NCI-H1930 (cell line): ENCODE measurements around the gene PSMA7.
"Not testable (repeated sequence)": the region's sequence is repeated elsewhere in the genome, so short reads cannot be mapped to it uniquely, and the experiment has no call there.

ENCODE experiments used
- DNase-seq, 2 experiments: peaks; one replicate each; lab custom pipeline; 2025; lab: John Stamatoyannopoulos, UW

The PSMA7 gene

DNA sequence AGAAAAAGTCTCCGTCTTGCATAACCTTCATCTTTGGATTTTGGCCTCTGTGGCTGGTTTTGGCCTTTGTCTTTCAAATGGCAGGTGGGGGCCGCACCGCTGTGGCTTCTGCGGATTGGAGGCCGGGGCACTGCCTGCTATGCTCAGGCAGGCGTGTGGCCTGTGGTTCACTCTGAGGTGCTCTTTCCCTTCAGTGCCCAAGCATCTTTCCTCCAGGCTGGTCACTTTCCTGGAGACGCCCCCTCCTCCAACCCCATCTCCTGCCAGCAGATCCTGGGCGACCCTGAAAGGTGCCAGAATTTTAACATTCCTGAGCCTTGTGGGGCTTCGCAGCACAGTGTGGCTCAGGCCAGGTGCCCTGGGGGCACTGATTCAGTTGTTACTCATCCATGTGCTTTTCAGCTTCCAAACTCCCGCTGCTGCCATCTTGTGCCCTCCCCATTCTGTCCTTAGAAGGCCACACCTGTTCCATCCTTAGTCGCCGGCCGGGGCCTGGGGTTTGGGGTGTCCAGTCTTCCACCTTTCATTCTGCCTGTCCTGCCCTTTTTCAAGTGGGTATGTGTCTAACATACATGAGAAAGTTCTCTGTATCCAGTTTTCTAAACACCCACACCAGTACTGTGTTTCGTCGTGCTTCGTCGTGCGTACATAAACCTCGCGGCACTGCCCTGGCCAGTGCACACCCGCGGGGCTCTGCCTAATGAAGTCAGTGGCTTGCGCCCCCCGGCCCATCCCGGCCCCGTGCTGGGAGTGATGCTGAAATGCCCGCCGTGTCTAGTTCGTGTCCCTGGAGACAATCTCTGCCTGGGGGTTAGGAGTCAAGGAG lies 12.4 kb upstream of the PSMA7 start:
- no peak for DNase-seq

GRCh38 chr20:62151835-62152364 lies 8.7 kb upstream of the PSMA7 start:
- DNase-seq, result no peak

DNA sequence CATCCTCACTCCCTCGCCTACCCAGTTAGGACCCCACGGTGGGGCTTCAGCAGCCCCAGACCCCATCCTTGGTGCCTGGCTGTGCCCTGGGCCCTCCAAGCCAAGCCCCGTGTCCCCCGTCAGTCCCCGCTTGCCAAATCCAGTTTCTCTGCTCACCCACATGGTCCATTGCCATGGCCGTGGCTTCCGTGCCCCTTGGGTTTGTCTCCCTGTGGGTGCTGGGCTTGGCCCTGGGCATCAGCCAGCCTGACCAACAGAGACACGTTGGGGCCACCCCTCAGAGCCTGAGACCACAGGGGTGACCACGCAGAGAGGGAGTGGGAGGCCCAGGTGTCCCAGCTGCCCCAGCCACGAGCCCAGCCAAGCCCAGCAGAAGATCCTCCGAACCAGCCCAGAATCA lies 8.0 kb upstream of the PSMA7 start:
- no peak for DNase-seq

DNA sequence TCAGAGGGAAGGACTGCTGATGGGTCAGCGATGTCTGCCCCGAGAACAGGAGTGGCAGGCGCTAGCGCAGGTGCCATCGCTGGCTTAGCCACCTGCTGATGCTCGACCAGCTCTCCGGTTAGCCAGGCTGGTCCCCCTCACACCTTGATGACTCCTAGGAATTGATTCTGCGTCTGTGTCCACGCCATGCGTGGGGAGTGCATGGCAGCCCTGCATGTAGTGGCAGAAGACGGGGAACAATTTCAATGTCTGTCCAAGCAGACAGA lies 7.0 kb upstream of the PSMA7 start:
- DNase-seq, result no peak

DNA sequence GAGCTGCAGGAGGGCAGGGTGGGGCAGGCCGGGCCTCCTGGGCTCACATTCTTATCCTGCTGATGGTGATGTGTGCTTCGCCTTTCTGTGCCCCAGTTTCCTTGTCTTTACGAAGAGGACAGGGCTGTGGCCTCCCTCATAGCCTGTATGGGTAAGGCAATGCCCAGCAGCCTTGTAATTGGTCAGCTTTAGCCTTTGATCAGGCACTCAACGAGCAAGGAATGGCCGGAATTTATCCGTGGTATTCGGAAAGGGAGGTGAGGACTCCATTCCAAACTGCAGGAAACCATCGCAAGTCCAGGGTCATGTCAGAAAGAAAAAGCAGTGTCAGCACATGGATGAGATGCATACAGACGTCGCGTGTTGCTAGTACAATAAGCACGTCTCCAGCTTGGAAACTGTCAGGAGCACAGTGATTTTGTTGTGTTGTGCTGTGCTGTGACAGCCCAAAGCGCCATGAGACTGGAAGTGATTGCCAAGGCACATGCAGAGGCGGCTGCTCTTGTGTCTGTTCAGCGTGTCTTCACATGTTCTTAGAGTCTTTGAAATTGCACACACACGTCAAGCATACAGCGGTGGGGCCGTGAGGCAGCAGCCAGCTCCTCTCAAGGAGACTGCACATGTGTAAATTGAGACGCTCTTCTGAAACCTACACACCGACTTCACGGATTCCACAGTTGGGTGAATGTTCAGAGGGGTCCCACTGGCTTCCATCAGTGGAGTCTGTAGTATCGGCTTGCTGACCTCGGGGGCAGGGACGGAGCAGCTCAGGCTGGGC lies 6.5 kb upstream of the PSMA7 start:
- no peak for DNase-seq

GRCh38 chr20:62148908-62149314 lies 5.7 kb upstream of the PSMA7 start:
- DNase-seq, result no peak

GRCh38 chr20:62148383-62148782 lies 5.2 kb upstream of the PSMA7 start:
- not testable (repeated sequence) for DNase-seq

DNA sequence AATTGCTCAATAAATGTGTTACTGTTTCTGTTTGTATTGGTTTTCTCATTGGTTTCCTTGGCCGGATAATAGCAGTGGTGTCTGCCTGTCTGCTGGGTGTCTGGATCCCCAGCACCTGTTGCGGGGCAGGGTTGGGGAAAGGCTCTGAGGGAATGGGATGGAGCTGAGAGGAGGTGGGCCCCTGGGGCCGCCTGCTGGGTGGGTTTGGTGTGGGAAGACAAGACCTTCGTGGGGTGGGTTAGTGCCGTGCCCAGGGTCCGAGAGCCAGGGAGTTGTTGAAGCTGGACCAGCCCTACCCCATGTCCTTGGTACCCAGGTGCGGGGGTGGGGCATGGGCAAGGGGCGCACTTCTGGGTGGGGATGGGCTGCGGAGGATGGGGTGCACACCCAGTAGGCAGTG lies 4.3 kb upstream of the PSMA7 start:
- no peak for DNase-seq

DNA sequence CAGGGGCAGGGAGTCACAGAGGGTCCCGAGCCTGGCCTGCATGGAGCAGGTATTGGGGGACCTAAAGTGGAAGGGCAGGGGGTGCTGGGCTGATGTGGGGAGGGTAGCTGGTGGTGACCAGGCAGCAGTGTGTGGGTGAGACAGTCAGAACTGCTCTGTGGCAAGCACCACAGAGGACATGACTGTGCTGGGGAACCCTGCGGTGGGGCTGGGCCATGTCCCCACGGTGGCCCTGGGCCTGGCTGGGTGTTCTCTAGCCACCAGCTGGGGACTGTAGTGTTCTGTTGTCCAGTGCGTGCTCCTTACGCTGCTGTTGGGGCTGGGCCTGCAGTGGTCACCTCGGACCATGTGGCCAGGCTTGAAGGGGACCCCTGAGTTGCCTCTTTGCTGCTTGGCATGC lies 3.9 kb upstream of the PSMA7 start:
- DNase-seq, result no peak

DNA sequence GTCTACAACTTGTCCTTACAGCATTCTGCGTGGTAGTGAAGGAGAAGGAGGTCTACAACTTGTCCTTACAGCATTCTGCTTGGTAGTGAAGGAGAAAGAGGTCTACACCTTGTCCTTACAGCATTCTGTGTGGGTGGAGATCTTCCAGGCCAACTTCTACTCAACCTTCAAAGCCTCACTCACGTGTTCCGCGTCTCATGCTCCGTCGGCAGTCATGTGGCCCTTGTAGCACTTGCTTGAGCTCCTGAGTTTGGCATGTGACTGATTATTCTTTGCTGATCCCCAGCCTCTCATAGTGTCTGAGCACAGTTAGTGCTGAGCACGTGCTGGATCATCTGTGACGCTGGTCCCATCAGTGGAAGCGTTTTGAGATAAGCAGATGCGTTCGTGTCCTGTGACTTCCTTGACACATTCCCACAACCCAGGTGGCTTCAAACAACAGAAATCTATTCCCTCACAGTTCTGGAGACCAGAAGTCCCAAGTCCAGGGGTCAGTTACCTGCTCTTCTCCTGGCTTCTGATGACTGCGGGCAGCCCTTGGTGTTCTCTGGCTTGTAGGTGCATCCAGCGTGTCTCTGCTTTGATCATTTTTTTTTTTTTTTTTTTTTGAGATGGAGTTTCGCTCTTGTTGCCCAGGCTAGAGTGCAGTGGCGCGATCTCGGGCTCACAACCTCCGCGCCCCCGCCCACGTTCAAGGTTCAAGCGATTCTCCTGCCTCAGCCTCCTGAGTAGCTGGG lies 3.0 kb upstream of the PSMA7 start:
- no peak for DNase-seq

DNA sequence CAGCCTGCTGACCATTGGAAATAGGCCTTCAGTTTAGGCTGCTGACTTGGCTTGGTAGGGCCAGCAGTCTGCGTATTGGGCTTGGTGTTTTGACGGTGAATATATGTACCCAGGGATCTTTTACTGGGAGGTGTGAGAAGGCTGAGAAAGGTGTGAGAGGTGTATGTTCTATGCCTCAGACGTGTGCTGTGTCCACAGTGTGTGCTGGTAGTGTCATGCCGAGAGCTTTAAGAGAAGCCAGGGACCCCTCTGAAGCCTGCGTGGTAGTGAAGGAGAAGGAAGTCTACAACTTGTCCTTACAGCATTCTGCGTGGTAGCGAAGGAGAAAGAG lies 2.5 kb upstream of the PSMA7 start:
- no peak for DNase-seq

DNA sequence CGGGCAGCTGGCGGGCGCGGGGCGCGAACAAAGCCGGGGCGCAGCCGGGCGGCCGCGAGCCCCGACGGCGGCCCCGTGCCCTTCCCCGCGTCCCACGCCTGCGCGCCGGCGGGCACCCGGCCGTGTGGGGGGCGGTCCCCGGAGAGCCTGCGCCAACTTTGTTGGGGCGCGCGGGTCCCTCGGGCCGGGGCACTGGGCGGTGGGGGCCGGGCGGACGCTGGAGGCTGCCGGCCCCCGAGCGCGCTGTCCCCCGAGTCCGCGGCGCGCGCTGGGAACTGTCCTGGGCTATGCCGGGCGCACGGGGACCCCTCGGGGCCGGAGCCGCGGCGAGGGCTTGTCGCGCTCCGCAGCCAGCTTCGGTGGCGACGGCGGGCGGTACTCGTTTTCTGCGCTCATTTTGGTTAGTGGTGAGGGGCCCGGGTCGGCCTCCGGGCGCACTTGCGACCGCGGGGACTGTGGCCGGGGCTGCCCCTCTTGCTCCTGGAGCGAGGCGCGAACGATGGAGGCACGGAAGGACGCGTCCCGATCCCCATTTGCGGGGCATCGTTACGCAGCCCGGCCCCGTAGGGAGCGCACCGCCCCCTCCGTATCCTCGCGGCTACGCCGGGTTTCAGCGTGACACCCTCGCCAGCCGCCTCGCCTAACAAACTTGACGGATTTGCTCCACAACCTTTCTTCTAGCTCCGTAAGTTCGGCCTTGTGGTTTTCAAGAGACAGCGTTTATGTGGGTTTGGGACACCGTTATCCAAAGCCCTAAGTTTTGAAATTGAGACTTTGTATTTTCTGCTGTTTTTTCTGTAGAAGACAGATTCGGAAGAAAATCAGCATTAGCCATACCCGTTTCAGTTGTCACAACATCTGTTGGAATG lies 997 bp upstream of the PSMA7 start:
- DNase-seq, result peak in 1 of 2 experiments; percentile 14

- no peak for DNase-seq
Observed at GRCh38 chr20:62142252-62143080, 728 bp downstream of the PSMA7 start.

- DNase-seq, result no peak
Observed at GRCh38 chr20:62141397-62142251, 1.6 kb downstream of the PSMA7 start.

DNA sequence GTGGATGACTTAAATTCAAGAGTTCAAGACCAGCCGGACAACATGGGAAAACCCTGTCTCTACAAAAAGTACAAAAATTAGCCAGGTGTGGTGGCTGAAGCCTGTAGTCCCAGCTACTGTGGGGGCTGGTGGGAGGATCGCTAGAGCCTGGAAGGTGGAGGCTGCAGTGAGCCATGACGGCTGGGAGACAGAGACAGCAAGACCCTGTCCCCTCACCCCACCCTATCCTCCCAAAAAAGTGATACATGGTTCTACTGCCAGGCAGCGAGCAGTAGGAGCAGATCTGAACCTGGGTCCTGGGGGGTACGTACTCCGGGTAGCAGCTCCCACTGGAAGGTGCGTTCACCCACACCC lies 2.2 kb downstream of the PSMA7 start:
- no peak for DNase-seq

GRCh38 chr20:62139636-62140035 lies 3.6 kb downstream of the PSMA7 start:
- DNase-seq, result no peak

DNA sequence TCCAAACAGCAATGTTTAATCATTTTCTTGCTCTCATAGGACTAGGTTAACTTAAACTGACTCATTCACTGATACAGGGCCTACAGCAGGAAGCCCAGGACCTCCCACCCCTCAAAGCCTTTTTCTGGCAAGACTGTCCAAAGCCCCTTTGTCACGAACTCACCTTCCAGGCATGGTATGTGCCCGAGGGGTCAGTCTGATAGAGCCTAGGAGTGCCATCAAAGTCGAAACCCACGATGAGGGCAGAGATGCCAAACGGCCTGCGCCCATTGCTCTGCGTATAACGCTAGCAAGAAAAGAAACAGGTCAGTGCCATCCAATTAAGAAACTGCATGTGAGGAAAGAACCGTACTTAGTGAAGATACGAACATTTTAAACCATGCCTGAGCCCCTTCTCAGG lies 4.3 kb downstream of the PSMA7 start:
- DNase-seq, result no peak

GRCh38 chr20:62138204-62138543 lies 5.0 kb downstream of the PSMA7 start:
- no peak for DNase-seq

DNA sequence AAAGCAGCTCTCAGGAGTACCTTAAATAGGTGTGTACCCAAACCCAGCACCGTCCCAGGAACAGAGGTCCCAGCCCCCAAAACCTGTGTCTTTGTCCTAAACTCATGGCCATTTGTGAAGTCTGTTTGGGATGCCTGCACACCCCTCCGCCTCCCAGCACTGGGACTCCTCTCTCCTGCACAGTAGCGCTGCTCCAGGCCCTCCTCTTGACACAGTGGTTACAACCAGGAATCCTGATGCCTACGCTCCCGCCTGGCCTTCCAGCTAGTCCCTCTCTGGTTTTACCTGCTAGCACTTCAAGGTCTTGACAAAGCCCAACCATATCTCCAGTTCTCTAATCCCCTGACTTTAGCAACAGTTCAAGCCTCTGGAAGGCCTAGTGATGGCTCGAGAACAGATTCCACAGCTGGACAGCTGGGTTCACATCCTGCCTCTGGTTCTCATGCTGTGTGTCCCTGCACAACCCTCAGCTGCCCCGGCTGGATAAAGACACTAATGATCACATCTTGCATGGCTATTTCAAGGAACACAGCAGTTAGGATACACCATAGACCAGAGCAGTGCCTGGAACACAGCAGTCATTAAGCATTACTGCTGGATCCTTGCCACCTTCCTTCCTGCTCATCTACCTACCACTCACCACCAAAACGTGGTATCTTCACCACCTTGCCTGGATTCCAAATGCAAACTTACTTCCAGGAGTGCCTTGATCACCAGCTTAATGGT lies 5.6 kb downstream of the PSMA7 start:
- no peak for DNase-seq

- no peak for DNase-seq
Observed at GRCh38 chr20:62137092-62137384, 6.2 kb downstream of the PSMA7 start.
